Hepatocyte (in vitro differentiated cells): Measurements from ENCODE around the gene ZBTB49.

ENCODE experiments used
- EZH2 ChIP-seq: fragments of 200-600 bp; sonication (generic); IDR thresholded peaks from 2 replicates; pipeline ENCODE4 v1.6.1; 2016; ENCODE audit warnings: antibody characterized with exemption, mild to moderate bottlenecking, borderline replicate concordance
- EZH2phosphoT487 ChIP-seq: fragments of 200-600 bp; sonication (generic); IDR thresholded peaks from one replicate; pipeline ENCODE4 v1.6.1; 2018; ENCODE audit warnings: antibody characterized with exemption, mild to moderate bottlenecking, low read depth, moderate library complexity; ENCODE audit not compliant: unreplicated experiment, severe bottlenecking
- TF ChIP-seq, protein P1 (sequence below): fragments of 200-600 bp; sonication (generic); IDR thresholded peaks from 2 replicates; pipeline ENCODE4 v1.5.1; 2016; ENCODE audit warnings: antibody characterized with exemption, mild to moderate bottlenecking; ENCODE audit not compliant: poor library complexity

DNA sequence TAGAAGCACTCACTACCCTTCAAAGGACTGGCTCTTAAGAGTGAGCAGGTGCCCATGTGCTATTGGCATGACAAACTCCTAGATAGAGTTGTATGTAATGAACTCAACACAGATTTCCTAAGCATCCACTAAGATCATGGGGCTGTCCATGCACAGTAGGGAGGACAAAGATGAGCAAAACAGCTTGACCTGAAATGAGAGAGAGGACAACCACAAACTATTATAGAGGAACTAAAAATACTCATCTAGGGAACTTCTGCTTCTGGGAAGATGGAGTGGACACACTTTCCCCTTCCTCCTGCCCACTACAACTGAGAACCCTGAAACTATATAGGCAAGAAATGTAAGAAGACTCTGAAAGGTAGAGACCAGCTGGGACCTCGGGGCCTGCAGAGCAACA lies 21.3 kb upstream of the ZBTB49 start:
- TF ChIP-seq, protein P1, sequence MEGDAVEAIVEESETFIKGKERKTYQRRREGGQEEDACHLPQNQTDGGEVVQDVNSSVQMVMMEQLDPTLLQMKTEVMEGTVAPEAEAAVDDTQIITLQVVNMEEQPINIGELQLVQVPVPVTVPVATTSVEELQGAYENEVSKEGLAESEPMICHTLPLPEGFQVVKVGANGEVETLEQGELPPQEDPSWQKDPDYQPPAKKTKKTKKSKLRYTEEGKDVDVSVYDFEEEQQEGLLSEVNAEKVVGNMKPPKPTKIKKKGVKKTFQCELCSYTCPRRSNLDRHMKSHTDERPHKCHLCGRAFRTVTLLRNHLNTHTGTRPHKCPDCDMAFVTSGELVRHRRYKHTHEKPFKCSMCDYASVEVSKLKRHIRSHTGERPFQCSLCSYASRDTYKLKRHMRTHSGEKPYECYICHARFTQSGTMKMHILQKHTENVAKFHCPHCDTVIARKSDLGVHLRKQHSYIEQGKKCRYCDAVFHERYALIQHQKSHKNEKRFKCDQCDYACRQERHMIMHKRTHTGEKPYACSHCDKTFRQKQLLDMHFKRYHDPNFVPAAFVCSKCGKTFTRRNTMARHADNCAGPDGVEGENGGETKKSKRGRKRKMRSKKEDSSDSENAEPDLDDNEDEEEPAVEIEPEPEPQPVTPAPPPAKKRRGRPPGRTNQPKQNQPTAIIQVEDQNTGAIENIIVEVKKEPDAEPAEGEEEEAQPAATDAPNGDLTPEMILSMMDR, result no peak
- no peak for TF ChIP-seq EZH2
- no peak for TF ChIP-seq EZH2phosphoT487
